ENCODE results near the gene MRPL23. TPM values are rescaled to one million over a fixed set of nuclear protein-coding genes. Genes with fewer than 3 reads are reported as not detected.

The MRPL23 gene
- total and polyA plus RNA-seq, 2 of the 8 experiments (the other 6 are each of a cell fraction or from before 2014, with no cell fraction given) = 86.4 to 244 TPM

- TF ChIP-seq CHD7 (IDR thresholded peaks at IDR 0.05; ENCODE audit: insufficient replicate concordance, low read length) = no peak
- no peak for TF ChIP-seq TEAD4 (IDR thresholded peaks at IDR 0.05; ENCODE audit: low read depth, low read length)
- no peak for TF ChIP-seq POLR2AphosphoS5 (IDR thresholded peaks at IDR 0.05; ENCODE audit: low read depth, low read length)
- TF ChIP-seq CREB1 (IDR thresholded peaks at IDR 0.05) = no peak
- no peak for TF ChIP-seq RNF2 (IDR thresholded peaks at IDR 0.05; ENCODE audit: borderline replicate concordance, low read depth, low read length, missing control alignments, poor library complexity, severe bottlenecking)
- no peak for TF ChIP-seq E2F6 (IDR thresholded peaks at IDR 0.05)
- TF ChIP-seq BRCA1 (IDR thresholded peaks at IDR 0.05; ENCODE audit: low read depth, low read length) = no peak
- TF ChIP-seq ASH2L (IDR thresholded peaks at IDR 0.05; ENCODE audit: low read length) = no peak
- no peak for TF ChIP-seq SUZ12 (IDR thresholded peaks at IDR 0.05; ENCODE audit: low read length)
- no peak for TF ChIP-seq POLR2A (IDR thresholded peaks at IDR 0.05; ENCODE audit: control extremely low read depth in 1 of 2, low read depth in 2 of 2, low read length in 2 of 2)
- TF ChIP-seq RFX5 (IDR thresholded peaks at IDR 0.05; ENCODE audit: borderline replicate concordance, low read depth, low read length) = no peak
Measured at GRCh38 chr11:1947592-1948237, 583 bp downstream of the MRPL23 start (continued).

All from H1 (cell line).